HepG2 (cell line): ENCODE results near the gene PRKAR1B. TPM values are rescaled to one million over a fixed set of nuclear protein-coding genes. Genes with fewer than 3 reads are reported as not detected.

Experiments
- DR1 ChIP-seq: sonication (generic); formaldehyde crosslinking; IDR thresholded peaks from 2 replicates; pipeline ENCODE4 v1.8.0; 2021; ENCODE audit warnings: mild to moderate bottlenecking, missing genetic modification reagents, inconsistent platforms
- HNRNPLL ChIP-seq: fragments of 200-400 bp; formaldehyde crosslinking; IDR thresholded peaks from 2 replicates; pipeline ENCODE4 v1.6.1; 2017; ENCODE audit warnings: mild to moderate bottlenecking, low read depth, low read length; ENCODE audit not compliant: poor library complexity, severe bottlenecking
- KDM4B ChIP-seq: sonication (generic); formaldehyde crosslinking; IDR thresholded peaks from 2 replicates; pipeline ENCODE4 v1.4.0; 2020; ENCODE audit warnings: missing genetic modification reagents
- MAX ChIP-seq: IDR thresholded peaks from 2 replicates; pipeline ENCODE4 v1.6.1; 2012; ENCODE audit warnings: inconsistent platforms
- MZF1 ChIP-seq: sonication (generic); formaldehyde crosslinking; IDR thresholded peaks from 2 replicates; pipeline ENCODE4 v1.8.1; 2023; ENCODE audit warnings: mild to moderate bottlenecking, missing genetic modification reagents, borderline replicate concordance
- NFRKB ChIP-seq: fragments of 450-650 bp; IDR thresholded peaks from 2 replicates; pipeline ENCODE4 v1.6.1; 2017
- PLRG1 ChIP-seq: fragments of 450-650 bp; conservative IDR thresholded peaks from 2 replicates; pipeline ENCODE4 v1.6.1; 2016
- POLR2A ChIP-seq, 2 experiments: IDR thresholded peaks; 2 replicates each; pipeline ENCODE4 v1.6.1; 2011; ENCODE audit warnings: low read depth in 2 of 2, low read length in 2 of 2, mild to moderate bottlenecking in 1 of 2, moderate library complexity in 1 of 2; ENCODE audit not compliant: insufficient read depth in 1 of 2
- POLR2G ChIP-seq: fragments of 200-400 bp; formaldehyde crosslinking; IDR thresholded peaks from 2 replicates; pipeline ENCODE4 v1.6.1; 2018; ENCODE audit warnings: mild to moderate bottlenecking, low read depth, low read length, moderate library complexity
- TAF1 ChIP-seq: sonication (generic); formaldehyde crosslinking; IDR thresholded peaks from 2 replicates; pipeline ENCODE4 v1.4.0; 2020; ENCODE audit warnings: missing genetic modification reagents
- ZNF432 ChIP-seq: sonication (generic); formaldehyde crosslinking; IDR thresholded peaks from 2 replicates; pipeline ENCODE4 v1.5.0; 2020; ENCODE audit warnings: missing genetic modification reagents, mild to moderate bottlenecking, borderline replicate concordance
- ZNF703 ChIP-seq: sonication (generic); formaldehyde crosslinking; IDR thresholded peaks from 2 replicates; pipeline ENCODE4 v1.5.1; 2020; ENCODE audit warnings: missing genetic modification reagents, mild to moderate bottlenecking, moderate library complexity, borderline replicate concordance
- ZNF747 ChIP-seq: sonication (generic); formaldehyde crosslinking; IDR thresholded peaks from 2 replicates; pipeline ENCODE4 v1.8.1; 2023; ENCODE audit warnings: missing genetic modification reagents, mild to moderate bottlenecking, borderline replicate concordance
- ZNF766 ChIP-seq: sonication (generic); formaldehyde crosslinking; IDR thresholded peaks from 2 replicates; pipeline ENCODE4 v1.5.0; 2020; ENCODE audit warnings: missing genetic modification reagents, borderline replicate concordance
- ZNF83 ChIP-seq: sonication (generic); formaldehyde crosslinking; IDR thresholded peaks from 2 replicates; pipeline ENCODE4 v1.4.0; 2020; ENCODE audit warnings: missing genetic modification reagents, mild to moderate bottlenecking, borderline replicate concordance
- ZNF839 ChIP-seq: sonication (generic); formaldehyde crosslinking; IDR thresholded peaks from 2 replicates; pipeline ENCODE4 v1.4.0; 2020; ENCODE audit warnings: missing genetic modification reagents, mild to moderate bottlenecking, borderline replicate concordance
- polyA plus RNA-seq, 8 experiments: library from polyadenylated mRNA; depleted of rRNA in 3 of 8; stranded (reverse) in 7 of 8; unstranded in 1 of 8; fragments of >200 nt; fragmentation: Illumina TruSeq in 4 of 8; extraction: Trizol in 4 of 8; gene quantifications; 2 replicates each; pipeline versions ENCODE4 v1.2.1 to v1.2.3, GENCODE V29; 2011 to 2016; ENCODE audit warnings: low read depth in 4 of 8, missing spikeins in 1 of 8, mixed read lengths in 1 of 8; ENCODE audit not compliant: insufficient read depth in 1 of 8
- total RNA-seq, 5 experiments: library from RNA; depleted of rRNA; stranded (reverse); fragments of >200 nt; fragmentation: Illumina TruSeq; extraction: Trizol; gene quantifications; 2 replicates each; pipeline ENCODE4 v1.2.3, GENCODE V29; 2016; ENCODE audit warnings: low read depth in 1 of 5
- TF ChIP-seq, protein P1 (sequence below): sonication (generic); formaldehyde crosslinking; IDR thresholded peaks from 2 replicates; pipeline ENCODE4 v1.4.0; 2020; ENCODE audit warnings: missing genetic modification reagents
- TF ChIP-seq, protein P2 (sequence below): sonication (generic); formaldehyde crosslinking; IDR thresholded peaks from 2 replicates; pipeline ENCODE4 v1.4.0; 2020; ENCODE audit warnings: mild to moderate bottlenecking, missing genetic modification reagents
- TF ChIP-seq, protein P3 (sequence below): sonication (generic); formaldehyde crosslinking; IDR thresholded peaks from 2 replicates; pipeline ENCODE4 v1.5.1; 2020; ENCODE audit warnings: mild to moderate bottlenecking, missing genetic modification reagents, borderline replicate concordance
- TF ChIP-seq, protein P4 (sequence below): sonication (generic); formaldehyde crosslinking; IDR thresholded peaks from 2 replicates; pipeline ENCODE4 v1.4.0; 2020; ENCODE audit warnings: missing genetic modification reagents

The PRKAR1B gene
- total and polyA plus RNA-seq, 2 of the 13 experiments (the other 11 are each of a cell fraction or from before 2014, with no cell fraction given), result 7.9 to 28.2 TPM

DNA sequence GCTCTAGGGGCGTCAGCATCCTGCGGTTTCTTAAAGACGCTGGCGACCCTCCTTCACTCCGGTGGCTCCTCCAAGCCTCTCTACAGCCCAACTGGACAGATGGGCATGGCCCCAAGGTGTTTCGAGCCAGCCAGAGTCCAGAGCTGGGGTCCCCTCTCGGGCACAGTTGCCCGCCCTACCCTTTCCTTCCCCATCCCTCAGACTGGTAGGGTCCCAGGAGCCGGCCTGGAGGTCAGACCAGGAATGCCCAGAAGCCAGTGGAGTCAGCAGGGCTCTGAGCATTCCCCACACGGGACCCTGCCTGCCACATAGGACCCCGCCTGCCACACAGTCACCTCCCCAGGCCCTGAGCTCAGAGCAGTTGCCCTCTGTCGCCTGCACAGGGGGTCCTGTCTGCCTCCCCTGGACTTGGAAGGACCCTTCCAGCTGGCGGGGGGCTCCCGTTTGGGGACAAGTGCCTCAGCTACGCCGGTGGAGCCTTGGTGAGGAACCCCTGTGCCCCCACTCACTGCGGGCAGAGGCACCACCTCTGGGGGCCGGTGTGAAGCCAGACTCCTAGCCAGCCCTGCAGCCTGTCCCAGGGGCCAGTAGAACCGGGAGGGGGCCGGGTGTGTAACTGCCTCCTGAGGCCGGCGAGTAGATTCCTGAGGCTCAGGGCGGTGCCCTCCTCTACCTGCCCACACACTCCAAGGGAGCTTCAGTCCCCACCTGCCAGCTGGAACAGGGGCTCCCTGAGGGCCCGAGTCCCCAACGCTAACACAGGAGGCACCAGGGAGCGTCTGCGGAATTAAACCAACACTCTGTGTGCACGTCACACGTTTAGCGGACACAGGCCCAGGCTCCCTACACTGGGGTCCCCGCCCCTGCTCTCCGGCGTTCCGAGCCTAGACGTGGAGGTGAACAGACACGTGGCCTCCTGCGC, 188.1 kb downstream of the PRKAR1B start (continued):
- TF ChIP-seq HNRNPLL, result peak; percentile 46
- peak in 1 of 2 experiments; percentile 8; a peak in 2 of 4 replicates for TF ChIP-seq POLR2A (IDR thresholded peaks at IDR 0.05; ENCODE audit: insufficient read depth in 1 of 2, low read depth in 2 of 2, low read length in 2 of 2)
- TF ChIP-seq MAX, result peak; percentile 46; the same call in 1 of the 2 replicates
- TF ChIP-seq, protein P1, sequence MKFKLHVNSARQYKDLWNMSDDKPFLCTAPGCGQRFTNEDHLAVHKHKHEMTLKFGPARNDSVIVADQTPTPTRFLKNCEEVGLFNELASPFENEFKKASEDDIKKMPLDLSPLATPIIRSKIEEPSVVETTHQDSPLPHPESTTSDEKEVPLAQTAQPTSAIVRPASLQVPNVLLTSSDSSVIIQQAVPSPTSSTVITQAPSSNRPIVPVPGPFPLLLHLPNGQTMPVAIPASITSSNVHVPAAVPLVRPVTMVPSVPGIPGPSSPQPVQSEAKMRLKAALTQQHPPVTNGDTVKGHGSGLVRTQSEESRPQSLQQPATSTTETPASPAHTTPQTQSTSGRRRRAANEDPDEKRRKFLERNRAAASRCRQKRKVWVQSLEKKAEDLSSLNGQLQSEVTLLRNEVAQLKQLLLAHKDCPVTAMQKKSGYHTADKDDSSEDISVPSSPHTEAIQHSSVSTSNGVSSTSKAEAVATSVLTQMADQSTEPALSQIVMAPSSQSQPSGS (CRISPR knock-in tag), result no peak
- TF ChIP-seq ZNF83 (CRISPR knock-in tag), result no peak
- TF ChIP-seq ZNF766, result no peak
- 0 out of 2 replicates have a peak, but pooled peaks have one; percentile 34 for TF ChIP-seq ZNF747 (CRISPR knock-in tag)
- peak; percentile 60; the same call in 1 of the 2 replicates for TF ChIP-seq TAF1 (CRISPR knock-in tag)
- no peak for TF ChIP-seq NFRKB
- TF ChIP-seq, protein P2, sequence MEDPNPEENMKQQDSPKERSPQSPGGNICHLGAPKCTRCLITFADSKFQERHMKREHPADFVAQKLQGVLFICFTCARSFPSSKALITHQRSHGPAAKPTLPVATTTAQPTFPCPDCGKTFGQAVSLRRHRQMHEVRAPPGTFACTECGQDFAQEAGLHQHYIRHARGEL (CRISPR knock-in tag), result no peak
- TF ChIP-seq, protein P3, sequence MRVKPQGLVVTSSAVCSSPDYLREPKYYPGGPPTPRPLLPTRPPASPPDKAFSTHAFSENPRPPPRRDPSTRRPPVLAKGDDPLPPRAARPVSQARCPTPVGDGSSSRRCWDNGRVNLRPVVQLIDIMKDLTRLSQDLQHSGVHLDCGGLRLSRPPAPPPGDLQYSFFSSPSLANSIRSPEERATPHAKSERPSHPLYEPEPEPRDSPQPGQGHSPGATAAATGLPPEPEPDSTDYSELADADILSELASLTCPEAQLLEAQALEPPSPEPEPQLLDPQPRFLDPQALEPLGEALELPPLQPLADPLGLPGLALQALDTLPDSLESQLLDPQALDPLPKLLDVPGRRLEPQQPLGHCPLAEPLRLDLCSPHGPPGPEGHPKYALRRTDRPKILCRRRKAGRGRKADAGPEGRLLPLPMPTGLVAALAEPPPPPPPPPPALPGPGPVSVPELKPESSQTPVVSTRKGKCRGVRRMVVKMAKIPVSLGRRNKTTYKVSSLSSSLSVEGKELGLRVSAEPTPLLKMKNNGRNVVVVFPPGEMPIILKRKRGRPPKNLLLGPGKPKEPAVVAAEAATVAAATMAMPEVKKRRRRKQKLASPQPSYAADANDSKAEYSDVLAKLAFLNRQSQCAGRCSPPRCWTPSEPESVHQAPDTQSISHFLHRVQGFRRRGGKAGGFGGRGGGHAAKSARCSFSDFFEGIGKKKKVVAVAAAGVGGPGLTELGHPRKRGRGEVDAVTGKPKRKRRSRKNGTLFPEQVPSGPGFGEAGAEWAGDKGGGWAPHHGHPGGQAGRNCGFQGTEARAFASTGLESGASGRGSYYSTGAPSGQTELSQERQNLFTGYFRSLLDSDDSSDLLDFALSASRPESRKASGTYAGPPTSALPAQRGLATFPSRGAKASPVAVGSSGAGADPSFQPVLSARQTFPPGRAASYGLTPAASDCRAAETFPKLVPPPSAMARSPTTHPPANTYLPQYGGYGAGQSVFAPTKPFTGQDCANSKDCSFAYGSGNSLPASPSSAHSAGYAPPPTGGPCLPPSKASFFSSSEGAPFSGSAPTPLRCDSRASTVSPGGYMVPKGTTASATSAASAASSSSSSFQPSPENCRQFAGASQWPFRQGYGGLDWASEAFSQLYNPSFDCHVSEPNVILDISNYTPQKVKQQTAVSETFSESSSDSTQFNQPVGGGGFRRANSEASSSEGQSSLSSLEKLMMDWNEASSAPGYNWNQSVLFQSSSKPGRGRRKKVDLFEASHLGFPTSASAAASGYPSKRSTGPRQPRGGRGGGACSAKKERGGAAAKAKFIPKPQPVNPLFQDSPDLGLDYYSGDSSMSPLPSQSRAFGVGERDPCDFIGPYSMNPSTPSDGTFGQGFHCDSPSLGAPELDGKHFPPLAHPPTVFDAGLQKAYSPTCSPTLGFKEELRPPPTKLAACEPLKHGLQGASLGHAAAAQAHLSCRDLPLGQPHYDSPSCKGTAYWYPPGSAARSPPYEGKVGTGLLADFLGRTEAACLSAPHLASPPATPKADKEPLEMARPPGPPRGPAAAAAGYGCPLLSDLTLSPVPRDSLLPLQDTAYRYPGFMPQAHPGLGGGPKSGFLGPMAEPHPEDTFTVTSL (CRISPR knock-in tag), result no peak
- TF ChIP-seq POLR2G, result peak; percentile 61
- no peak for TF ChIP-seq ZNF703 (CRISPR knock-in tag)
- no peak for TF ChIP-seq KDM4B (CRISPR knock-in tag)
- no peak for TF ChIP-seq ZNF432 (CRISPR knock-in tag)
- no peak for TF ChIP-seq DR1 (CRISPR knock-in tag)
- no peak for TF ChIP-seq PLRG1
- no peak for TF ChIP-seq MZF1 (CRISPR knock-in tag)
- TF ChIP-seq ZNF839, result no peak
- TF ChIP-seq, protein P4, sequence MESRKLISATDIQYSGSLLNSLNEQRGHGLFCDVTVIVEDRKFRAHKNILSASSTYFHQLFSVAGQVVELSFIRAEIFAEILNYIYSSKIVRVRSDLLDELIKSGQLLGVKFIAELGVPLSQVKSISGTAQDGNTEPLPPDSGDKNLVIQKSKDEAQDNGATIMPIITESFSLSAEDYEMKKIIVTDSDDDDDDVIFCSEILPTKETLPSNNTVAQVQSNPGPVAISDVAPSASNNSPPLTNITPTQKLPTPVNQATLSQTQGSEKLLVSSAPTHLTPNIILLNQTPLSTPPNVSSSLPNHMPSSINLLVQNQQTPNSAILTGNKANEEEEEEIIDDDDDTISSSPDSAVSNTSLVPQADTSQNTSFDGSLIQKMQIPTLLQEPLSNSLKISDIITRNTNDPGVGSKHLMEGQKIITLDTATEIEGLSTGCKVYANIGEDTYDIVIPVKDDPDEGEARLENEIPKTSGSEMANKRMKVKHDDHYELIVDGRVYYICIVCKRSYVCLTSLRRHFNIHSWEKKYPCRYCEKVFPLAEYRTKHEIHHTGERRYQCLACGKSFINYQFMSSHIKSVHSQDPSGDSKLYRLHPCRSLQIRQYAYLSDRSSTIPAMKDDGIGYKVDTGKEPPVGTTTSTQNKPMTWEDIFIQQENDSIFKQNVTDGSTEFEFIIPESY (CRISPR knock-in tag), result no peak
